NCI-H1105 (cell line): ENCODE results near the gene MYEOV.

Experiments used
- DNase-seq: peaks from one replicate; lab custom pipeline; 2025; lab: John Stamatoyannopoulos, UW

The MYEOV gene

DNA sequence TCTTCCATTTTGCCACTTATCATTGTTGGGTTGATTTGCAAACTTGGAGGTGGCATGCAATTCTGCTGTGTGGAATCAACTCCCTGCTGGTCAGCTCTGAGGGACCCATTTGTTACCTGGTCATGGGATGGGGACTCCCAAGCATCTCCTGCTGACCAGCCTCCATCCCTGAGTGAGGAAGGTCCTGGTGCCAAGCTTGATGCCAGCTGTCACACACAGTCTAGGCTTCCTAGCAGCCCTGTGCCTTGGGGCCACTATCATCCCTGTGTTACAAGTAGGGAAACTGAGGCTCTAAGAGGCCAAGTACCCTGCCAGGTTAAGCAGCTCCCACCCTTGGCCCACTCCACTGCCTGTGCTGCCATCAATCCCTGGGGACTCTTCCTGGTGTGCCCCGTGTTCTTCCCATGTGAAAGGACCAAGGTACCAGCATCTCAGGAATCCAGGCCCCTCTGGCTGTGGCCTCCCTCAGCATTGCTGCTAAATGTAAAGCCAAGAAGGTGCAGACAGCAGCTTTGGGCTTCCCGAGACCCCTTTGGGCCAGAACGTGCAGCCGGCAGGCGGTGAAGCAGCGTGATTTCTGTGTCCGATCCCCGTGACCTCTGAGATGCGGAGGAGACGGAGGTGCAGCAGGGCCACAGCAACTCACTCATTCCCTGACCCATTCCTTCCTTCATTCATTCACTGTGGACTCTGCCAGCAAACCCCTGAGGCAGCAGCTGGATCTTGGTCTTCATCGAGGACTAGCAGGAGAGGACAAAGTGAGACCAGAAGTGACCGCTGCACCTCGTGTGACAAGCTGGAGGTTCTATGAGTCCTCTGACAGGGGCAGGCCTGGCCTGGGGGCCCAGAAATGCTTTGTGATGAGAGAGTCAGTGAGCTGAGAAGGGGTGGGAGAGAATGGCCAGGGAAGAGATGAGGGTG is 49.7 kb downstream of the MYEOV start:
- no peak for DNase-seq

- DNase-seq = no peak
Observed at GRCh38 chr11:69344570-69345145, 50.7 kb downstream of the MYEOV start.
